ENCODE measurements around the gene FCER1G. TPM values are rescaled to one million over a fixed set of nuclear protein-coding genes. Genes with fewer than 3 reads are reported as not detected.
"Not testable (repeated sequence)": the region's sequence is repeated elsewhere in the genome, so short reads cannot be mapped to it uniquely, and the experiment has no call there.

The FCER1G gene
- total RNA-seq, 2 donors from 2014 or later: 16.8 to 77.8 TPM

- TF ChIP-seq, protein P1, sequence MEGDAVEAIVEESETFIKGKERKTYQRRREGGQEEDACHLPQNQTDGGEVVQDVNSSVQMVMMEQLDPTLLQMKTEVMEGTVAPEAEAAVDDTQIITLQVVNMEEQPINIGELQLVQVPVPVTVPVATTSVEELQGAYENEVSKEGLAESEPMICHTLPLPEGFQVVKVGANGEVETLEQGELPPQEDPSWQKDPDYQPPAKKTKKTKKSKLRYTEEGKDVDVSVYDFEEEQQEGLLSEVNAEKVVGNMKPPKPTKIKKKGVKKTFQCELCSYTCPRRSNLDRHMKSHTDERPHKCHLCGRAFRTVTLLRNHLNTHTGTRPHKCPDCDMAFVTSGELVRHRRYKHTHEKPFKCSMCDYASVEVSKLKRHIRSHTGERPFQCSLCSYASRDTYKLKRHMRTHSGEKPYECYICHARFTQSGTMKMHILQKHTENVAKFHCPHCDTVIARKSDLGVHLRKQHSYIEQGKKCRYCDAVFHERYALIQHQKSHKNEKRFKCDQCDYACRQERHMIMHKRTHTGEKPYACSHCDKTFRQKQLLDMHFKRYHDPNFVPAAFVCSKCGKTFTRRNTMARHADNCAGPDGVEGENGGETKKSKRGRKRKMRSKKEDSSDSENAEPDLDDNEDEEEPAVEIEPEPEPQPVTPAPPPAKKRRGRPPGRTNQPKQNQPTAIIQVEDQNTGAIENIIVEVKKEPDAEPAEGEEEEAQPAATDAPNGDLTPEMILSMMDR (IDR thresholded peaks at IDR 0.05): no peak
- DNase-seq (ENCODE audit: low spot score): no peak
- Histone ChIP-seq H3K27ac (no peak overlapping the region), H3K4me1 (peaks cover 0 to 27% of the 10 kb centered on the region in 2 donors), H3K36me3 (peaks cover 11% of the 10 kb centered on the region), H3K4me3 (no peak overlapping the region), H3K9me3 (no peaks in the 10 kb centered on the region), H3K27me3 (no peaks in the 10 kb centered on the region)
These were observed 9.0 kb downstream of the FCER1G start for GRCh38 chr1:161223805-161224694.

DNA sequence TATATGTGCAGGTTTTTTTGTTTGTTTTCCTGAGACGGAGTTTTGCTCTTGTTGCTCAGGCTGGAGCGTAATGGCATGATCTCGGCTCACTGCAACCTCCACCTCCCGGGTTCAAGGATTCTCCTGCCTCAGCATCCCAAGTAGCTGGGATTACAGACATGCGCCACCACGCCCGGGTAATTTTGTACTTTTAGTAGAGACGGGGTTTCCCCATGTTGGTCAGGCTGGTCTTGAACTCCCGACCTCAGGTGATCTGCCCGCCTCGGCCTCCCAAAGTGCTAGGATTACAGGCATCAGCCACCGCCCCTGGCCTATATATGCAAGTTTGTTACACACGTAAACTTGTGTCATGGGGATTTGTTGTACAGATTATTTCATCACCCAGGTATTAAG lies 9.6 kb downstream of the FCER1G start:
- Histone ChIP-seq H3K27ac (peak overlapping the region in 1 of 2 donors; percentile 54), H3K36me3 (peaks cover 17% of the 10 kb centered on the region)
- DNase-seq (ENCODE audit: low spot score): not testable (repeated sequence)

GRCh38 chr1:161225178-161225533 lies 10.1 kb downstream of the FCER1G start:
- TF ChIP-seq, protein P1 (IDR thresholded peaks at IDR 0.05): no peak
- H3K4me3 ChIP-seq: no peak overlapping the region
- peak overlapping the region; percentile 54 to 62 for H3K27ac ChIP-seq
- H3K36me3 ChIP-seq: peaks cover 22% of the 10 kb centered on the region
- no peaks in the 10 kb centered on the region for H3K9me3 ChIP-seq
- no peak for DNase-seq (ENCODE audit: low spot score)
- peaks cover 0 to 27% of the 10 kb centered on the region in 2 donors for H3K4me1 ChIP-seq
- no peaks in the 10 kb centered on the region for H3K27me3 ChIP-seq

More for the DNA sequence above, 9.6 kb downstream of the FCER1G start:
- not testable (repeated sequence) for H3K4me3 ChIP-seq, H3K27me3 ChIP-seq, H3K9me3 ChIP-seq
- H3K4me1 ChIP-seq: peaks cover 0 to 27% of the 10 kb centered on the region in 2 donors

DNA sequence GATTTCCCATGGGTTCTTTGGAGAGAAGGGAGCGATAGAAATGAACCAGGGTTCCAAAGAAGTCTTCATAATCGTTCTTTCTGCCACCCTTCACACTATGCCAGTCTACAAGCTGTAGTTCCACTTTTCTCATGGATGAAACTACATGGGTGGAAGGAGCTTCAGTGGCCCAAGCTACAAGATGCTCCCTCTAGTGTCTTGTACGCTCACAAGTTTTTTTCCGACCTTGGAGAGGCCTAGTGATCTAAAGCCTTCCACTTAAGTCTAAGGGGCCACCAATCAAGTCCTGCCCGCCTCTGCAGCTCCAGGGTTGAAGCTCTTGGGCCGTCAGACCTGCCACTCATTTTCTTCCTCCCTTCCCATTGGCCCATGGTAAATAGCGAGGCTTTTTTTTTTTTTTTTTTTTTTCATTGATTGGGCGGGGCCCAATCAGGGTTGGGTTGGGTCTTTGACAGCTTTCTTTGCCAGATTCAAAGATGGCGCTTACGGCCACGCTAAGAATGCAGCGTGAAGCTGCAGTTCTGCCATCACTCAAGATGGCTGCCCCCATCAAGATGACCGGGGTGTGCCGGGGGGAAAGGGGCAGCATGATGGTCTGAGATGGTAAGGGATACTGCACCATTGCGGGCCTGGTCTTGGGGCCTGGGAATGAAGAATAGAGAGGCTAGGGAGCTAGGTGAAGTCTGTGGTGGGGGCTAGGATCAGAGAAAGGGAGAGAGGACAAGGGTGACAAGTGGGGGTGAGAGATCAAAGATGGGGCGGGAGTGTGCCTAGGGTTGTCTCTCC lies 10.6 kb downstream of the FCER1G start, which contains the start of gene TOMM40L:
TOMM40L (plus strand) TSS at position 527 of the 786 bp plus-strand sequence. CDS start 430 bp downstream, outside the sequence.
- H3K4me3 ChIP-seq: peak within 1 kb of the TSS; percentile 62 to 80
- TF ChIP-seq, protein P1 (IDR thresholded peaks at IDR 0.05): peak in 1 of 2 donors; percentile 65
- H3K9me3 ChIP-seq: no peaks in the 10 kb centered on the region
- no peaks in the 10 kb centered on the region for H3K27me3 ChIP-seq
- H3K27ac ChIP-seq: peak within 1 kb of the TSS; percentile 84 to 94
- peaks cover 0 to 27% of the 10 kb centered on the region in 2 donors for H3K4me1 ChIP-seq
- peak; percentile 97 for DNase-seq (ENCODE audit: low spot score)
- H3K36me3 ChIP-seq: peaks cover 27% of the 10 kb centered on the region

GRCh38 chr1:161226320-161226711 lies 11.2 kb downstream of the FCER1G start:
- Histone ChIP-seq H3K9me3 (no peaks in the 10 kb centered on the region), H3K27me3 (no peaks in the 10 kb centered on the region), H3K36me3 (peaks cover 28% of the 10 kb centered on the region), H3K4me3 (peak overlapping the region; percentile 62 to 80), H3K4me1 (peaks cover 0 to 27% of the 10 kb centered on the region in 2 donors), H3K27ac (peak overlapping the region; percentile 84 to 94)
- DNase-seq (ENCODE audit: low spot score): no peak
- TF ChIP-seq, protein P1 (IDR thresholded peaks at IDR 0.05): no peak

DNA sequence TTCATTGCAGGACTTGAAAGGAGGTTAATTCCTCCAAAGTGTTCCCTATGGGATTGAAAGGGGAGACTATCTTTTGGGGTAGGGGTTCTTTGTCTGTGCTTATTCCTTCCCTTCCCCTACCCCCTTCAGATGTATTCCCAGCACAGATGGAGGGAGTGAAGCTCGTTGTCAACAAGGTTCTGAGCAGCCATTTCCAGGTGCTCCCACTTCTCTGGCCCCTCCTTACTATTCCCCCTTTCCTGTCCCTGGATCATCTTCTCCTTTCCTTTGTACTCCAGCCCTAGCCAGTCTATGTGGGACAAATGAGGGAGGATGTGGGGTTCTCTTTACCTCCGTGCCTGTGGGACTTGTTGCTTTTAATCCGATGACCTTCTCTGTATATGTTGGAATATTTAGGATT lies 11.7 kb downstream of the FCER1G start:
- peaks cover 0 to 27% of the 10 kb centered on the region in 2 donors for H3K4me1 ChIP-seq
- H3K36me3 ChIP-seq: peaks cover 28% of the 10 kb centered on the region
- H3K9me3 ChIP-seq: no peaks in the 10 kb centered on the region
- DNase-seq (ENCODE audit: low spot score): no peak
- TF ChIP-seq, protein P1 (IDR thresholded peaks at IDR 0.05): no peak
- no peaks in the 10 kb centered on the region for H3K27me3 ChIP-seq
- H3K27ac ChIP-seq: peak overlapping the region; percentile 84 to 94
- H3K4me3 ChIP-seq: peak overlapping the region; percentile 62 to 80

All from right atrium auricular region (tissue), 2 donors.